ENCODE measurements around the gene ELMO2.

ELMO2 gene

DNA sequence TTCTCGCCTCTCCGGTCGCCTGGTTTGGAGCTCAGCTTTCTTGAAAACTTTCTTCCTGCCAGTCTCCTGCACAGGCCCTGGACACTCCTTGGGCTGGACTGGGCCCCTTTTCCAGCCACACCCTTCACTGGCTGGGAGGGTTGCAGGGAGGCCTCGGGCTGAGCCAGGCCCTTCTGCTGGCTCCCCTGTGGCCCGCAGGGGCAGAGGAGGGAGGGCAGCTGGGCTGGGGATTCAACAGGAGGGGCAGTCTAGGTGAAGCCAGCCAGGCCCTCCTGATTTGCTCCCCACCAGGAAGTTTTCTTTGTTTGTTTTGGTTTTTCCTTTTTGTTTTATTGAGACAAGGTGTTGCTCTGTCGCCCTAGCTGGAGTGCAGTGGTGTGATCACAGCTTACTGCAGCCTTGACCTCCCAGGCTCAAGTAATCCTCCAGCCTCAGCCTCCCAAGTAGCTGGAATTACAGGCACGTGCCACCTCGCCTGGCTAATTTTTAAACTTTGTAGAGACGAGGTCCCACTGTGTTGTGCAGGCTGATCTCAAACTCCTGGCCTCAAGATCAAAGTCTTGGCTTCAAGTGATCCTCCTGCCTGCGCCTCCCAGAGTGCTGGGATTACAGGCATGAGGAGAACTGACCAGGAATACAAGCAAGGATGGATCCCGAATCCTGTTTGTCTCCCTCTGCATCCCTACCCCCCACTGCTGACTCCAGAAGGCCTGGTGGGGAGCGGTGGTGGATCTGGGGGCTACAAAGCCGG, 74.6 kb downstream of the ELMO2 start:
- no peak for DNase-seq (ENCODE audit: low spot score)

DNA sequence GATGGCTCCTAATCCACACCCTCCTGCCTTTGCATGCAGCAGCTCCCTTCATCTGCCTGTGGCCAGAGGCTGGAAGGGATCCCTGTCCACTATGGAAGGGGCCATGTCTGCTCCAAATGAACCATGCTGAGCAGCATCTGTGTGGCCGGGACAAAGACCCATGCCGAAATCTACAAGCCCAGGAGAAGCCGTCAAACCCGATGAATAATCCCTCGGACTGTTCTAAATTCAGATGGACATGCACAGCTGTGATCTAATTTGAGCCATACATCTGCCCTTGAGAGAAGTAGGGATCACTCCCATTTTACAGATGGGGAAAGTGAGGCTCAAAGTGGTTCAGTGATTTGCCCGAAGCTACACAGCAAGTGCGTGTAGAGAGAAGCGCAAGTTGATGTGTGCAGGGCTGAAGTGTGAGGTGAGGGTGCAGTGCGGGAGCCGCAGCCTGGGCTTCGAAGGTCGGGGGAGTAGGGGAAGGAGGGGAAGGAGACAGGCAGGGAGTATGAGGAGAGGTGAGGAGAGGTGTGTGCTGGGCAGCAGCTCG, 75.5 kb downstream of the ELMO2 start:
- DNase-seq (ENCODE audit: low spot score): no peak

DNA sequence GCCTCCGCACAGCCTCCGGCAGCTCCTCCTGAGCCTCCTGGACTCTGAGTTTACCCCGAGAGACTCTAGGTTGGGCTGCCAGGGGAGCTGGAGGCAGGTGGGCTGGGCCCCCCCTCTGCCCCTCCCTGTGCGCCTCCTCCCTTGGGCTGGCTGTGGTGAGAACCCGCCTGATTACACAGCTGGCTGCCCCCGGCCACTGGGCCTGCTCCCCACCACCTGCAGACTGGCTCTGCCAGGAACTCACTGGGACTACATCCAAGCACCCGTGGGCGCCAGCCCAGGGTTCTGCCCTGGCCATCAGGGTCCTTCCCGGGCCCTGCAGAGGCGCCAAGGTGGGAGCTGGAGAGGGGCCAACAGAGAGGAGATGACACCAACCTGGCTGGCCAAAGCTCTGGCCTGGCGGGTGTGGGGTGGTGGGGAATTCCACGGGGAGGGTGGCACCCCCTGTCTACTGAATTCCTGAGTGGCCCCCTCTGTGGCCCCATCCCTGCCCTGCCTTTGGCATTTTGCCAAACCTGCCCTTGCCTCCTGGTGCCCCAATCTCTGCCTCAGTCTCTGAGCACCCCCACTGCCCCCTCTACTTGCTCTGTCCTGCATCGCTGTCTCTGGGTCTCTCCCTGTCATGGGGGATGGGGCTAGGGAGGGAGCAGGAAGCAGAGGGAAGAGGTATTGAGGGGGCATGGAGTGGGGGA, 76.2 kb downstream of the ELMO2 start:
- no peak for DNase-seq (ENCODE audit: low spot score)

DNA sequence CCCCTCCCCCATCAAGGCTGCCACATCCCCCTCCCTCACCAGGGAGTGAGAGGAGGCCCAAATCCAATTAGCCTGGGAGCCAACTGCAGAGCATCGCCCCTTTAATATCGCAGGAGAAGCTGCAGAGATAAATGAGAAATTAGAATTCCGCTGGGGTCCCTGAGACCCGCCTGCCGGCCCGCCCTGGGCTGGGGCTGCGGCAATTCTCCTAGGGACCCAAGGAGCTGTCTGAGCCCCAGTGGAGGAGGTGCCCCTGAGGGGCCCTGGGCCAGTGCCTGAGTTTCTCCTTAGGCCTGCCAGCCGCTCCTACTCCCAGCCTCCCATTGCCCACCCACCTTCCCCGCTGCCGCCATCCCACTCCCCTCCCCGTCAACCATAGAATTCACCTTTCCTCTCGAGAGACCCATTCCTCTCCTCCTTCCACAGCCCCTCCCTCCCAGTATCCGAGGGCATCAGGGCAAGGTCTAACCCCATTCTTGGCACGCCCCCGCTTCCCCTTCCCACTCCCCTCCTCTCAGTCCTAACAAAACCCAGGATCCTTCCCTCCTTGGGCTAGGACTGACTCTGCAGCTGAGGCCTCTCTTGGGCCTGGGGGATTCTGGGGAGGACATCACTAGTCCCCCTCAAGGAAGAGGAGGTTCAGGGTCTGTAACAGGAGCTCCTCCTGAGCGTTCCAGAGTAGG, 78.1 kb downstream of the ELMO2 start:
- no peak for DNase-seq (ENCODE audit: low spot score)

DNA sequence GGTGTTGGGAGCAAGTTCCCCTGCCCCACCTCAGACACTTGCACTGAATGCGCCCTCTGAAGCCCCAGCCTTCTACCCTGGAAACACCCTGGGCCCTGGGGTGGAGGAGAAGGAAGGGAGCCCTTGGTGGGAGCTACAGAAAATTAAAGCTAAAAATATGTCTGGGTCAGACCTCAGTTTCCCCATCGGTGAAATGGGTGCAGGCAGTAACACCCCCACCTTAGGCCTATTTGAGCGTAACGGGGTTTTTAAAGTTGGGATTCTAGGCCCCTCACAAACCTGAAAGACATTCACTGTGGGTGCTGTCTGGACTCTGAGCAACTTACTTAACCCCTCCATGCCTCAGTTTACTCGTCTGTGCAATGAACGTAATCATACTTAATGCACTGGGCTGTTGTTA, 78.9 kb downstream of the ELMO2 start:
- DNase-seq (ENCODE audit: low spot score): no peak

DNA sequence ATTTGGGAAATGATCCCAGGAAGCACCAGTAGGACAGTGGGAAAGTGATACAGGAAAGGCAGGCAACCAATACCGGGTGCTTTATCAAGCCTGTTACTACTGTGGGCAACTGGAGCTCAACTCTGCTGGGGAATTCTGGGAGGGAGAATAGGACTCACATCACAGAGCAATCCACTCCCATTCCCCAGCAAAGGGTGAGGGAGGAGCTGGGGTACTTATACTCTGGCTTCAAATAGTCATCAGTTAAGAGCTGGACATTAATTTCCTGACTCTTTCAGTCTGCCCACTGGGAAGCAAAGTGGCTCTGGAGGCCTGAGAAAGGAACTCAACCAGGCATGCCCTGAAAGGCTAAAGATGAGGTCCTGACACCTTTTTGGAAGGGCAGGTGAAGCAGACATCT, 80.6 kb downstream of the ELMO2 start:
- DNase-seq (ENCODE audit: low spot score): no peak

DNA sequence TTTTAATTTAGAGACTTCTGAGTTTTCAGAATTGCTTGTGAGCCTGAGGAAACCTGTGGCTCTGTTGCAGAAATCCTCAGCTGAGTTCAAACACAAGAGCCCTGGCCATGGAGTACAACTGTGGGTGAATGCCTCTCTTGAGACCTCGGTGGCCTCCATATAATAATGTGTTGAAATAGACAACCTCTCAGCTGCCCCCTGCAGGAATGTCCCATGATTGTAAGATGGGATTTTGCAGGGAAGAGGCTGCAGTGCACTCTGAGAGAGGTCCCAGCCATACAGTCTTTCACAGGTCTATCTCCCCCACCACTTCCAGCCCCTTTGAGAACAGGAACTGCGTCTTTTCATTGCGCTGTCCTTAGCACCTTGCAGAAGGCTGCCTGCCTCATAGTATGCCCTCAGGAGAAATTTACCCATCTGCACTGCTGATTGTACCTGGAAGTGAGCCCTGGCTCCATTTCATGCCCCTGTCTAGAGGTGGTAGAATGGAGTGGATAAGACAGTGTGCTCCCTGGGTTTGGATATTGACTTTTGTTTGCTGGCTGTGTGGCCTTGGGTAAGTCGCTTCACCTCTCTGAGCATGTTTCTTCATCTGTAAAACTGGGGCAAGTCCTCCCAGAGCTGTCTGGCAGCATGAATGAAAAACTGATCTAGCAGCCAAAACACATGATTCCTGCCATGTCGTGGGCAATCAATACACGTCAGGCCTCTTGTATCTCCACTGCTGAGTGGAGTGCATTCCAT, 81.3 kb downstream of the ELMO2 start:
- DNase-seq (ENCODE audit: low spot score): peak; percentile 11

DNA sequence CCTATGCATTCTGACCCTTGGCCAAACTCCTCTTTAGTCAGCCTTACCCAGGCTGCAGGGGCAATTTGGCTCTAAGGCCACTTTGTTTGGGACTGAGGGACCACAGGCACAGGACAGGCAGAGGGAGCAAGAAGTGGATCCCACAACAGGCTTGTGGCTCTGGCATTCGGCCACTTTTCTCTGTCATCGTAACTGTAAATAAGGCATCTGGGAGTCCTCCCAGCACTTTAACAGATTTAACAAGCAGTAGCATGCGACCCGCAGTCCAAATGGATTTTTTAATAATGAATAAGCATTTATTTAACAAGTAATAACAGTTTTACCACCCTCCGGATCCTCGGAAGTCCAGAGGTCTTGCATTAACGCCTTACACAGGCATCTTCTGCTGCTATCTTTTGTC, 82.0 kb downstream of the ELMO2 start:
- no peak for DNase-seq (ENCODE audit: low spot score)

DNA sequence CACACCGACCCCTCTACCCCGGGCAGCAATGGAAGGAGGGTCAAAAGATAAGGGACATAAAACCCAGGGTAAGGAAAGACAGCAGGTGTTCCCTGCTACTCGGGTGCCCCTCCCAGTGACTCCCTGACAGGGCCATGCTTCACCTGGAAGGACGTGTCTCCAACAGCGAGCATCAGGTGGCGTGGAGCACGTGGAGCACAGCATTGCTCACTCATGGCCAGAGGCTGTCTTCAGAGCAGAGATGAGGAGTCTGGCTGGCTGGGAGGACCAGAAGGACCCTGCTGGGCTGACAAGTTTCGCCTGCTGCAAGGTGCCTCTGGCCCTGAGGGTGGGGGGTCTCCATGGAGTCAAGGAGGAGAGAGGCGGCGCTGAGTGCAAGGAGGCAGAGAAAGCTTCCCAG, 82.9 kb downstream of the ELMO2 start:
- DNase-seq (ENCODE audit: low spot score): no peak

DNA sequence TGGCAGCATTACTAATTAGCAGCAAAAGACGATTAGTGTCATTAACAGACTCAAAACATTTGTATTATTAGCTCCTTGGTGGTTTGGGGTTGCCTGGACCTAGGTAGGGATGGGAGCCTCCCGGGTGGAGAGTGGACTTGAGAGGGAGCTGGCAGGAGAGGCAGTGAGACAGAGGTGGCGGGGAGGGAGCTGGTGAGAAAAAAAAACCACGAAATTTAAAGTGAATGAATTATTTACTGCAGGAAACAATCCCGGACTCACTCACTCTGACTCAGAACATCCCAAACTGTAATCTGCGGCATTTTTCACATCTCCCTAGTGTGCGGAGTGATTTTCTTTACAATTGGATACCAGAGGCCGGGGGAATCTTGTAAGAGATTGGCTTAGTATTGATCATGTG, 83.8 kb downstream of the ELMO2 start:
- DNase-seq (ENCODE audit: low spot score): no peak

DNA sequence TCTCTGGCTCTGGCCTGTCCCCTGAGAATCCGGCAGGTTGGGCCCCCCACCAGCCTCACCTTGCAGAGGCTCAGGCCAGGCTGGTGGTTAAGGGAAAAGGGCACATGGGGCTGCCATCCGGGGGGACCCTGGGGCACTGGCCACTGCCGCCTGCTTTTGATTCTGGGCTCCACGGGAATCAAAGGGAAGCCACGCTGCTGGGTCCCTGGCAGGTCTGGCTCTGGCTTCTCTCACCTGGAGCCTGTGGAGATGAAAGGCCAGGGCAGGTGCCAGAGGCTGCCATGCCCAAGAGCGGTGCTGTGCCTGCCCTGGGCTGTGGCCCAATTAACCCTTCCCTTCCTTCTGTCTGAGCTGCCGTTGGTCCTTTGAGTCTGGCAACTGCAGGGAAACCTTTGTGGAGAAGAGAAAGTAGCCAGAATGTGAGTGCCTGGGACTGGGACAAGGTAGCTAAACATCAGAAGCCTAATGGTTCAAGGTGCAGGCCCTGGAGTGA, 88.7 kb downstream of the ELMO2 start:
- no peak for DNase-seq (ENCODE audit: low spot score)

DNA sequence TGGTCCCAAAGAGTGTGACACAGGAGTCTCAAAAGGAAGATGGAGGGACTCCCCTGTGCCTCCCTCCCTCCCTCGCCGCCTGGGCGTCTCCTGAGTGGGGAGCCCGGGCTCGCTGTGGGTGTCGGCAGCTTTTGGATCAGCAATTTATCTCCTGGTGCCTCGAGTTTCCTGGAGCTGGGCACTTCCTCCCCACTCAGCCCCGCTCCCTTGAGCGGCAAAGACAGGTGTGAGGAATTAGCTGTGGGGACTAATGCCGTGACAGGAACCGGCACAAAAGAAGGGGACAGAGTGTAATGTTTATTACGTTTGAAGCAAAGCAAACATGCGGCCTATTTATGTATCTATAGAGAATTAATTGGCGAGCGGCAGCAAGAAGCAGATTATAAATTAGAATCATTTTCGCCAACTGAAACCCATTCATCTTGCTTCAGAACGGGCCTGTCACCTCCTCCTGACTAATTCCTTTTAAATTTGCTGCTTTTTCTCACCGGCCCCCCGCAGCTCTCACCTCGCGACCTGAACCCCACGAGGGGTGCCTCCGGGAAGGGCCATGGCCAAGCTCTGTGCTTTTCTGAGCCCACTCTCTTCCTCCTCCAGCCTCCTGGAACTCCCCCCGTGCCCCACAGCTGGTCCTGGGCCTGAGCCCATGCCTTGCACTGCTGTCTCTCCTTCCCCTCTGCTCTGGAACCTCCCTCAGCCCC, 89.3 kb downstream of the ELMO2 start:
- DNase-seq (ENCODE audit: low spot score): no peak

All from CD4-positive, alpha-beta T cell treated with Interleukin-6 at 100 ng/mL for 8 hours (primary cell).